Esophagus muscularis mucosa (tissue), 4 donors: ENCODE results near the gene LGR4.

Experiments
- CTCF ChIP-seq, 3 experiments: fragments of 200-600 bp in 2 of 3; fragments of 450-650 bp in 1 of 3; sonication (generic) in 2 of 3; IDR thresholded peaks; one replicate each; pipeline ENCODE4 v1.5.1; 2017 to 2019; ENCODE audit warnings: antibody characterized with exemption in 3 of 3, mild to moderate bottlenecking in 2 of 3, moderate library complexity in 1 of 3
- EP300 ChIP-seq: sonication (generic); formaldehyde crosslinking; IDR thresholded peaks from one replicate; pipeline ENCODE4 v1.6.1; 2017; ENCODE audit warnings: antibody characterized with exemption
- POLR2A ChIP-seq: fragments of 450-650 bp; IDR thresholded peaks from one replicate; pipeline ENCODE4 v1.6.1; 2017; ENCODE audit warnings: antibody characterized with exemption, moderate library complexity, mild to moderate bottlenecking, low read depth

- TF ChIP-seq CTCF (IDR thresholded peaks at IDR 0.05) (no peak), EP300 (no peak), POLR2A (no peak)
These were observed 31.6 kb upstream of the LGR4 start for GRCh38 chr11:27504205-27504604.
